ENCODE results near the gene RPS6KC1.
"Not testable (repeated sequence)": the region's sequence is repeated elsewhere in the genome, so short reads cannot be mapped to it uniquely, and the experiment has no call there.

The RPS6KC1 gene

DNA sequence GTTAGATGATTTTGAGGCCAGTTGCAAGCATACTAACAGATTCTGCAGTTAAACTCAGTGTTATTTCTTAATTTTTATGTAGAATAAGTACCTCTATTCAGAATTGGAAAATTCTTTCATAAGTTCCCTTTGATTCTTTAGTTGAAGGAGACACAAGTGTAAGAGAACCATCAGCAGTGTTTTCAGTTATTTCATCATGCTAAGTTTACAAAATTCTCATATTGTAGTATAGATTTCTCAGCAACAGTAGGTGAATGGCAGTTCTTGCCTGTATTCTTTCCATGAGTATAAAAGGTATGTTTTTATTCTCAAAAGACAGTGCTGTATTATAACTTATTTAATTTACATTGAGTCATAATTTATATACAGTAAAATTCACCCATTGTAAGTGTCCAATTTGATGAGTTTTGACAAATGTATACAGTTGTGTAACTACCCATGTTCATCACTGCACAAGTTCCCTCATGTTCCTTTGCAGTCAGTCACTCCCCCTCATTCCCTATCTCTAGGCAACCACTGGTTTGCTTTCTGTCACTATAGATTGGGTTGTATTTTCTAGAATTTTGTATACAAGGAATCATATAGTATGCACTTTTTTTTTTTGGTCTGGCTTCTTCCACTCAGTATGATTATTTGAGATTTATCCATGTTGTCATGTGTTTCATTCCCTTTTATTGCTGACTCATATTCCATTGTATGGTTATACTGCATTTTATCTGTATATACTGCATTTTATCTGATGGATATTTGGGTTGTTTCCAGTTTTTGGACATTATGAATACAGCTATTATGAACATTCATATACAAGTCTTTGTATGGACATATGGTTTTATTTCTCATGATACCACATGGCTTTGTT is 3.9 kb downstream of the RPS6KC1 start:
- DNase-seq = no peak

GRCh38 chr1:213055767-213056166 is 4.7 kb downstream of the RPS6KC1 start:
- DNase-seq = no peak

GRCh38 chr1:213057264-213058059 is 6.4 kb downstream of the RPS6KC1 start:
- DNase-seq = no peak

- no peak for DNase-seq
These were observed 9.8 kb downstream of the RPS6KC1 start for GRCh38 chr1:213060836-213061235.

DNA sequence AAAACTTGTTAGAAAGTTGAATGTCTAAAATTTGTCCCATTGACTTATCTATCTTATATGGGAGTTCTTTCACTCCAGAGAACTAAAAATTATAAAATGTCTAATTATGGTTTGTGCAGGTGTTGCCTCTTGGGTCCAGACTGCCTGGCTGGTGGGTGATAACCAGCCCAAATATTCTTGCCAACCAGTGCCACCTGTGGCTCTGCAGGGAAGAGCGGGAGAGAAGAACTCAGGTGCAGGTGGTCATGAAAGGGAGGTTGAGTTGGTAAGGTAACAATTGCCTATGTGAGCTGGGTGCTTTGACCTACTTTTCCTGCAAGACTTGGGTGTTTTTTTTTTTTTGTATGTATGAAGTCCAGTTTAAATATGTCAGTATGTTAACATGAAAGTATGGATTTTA is 10.2 kb downstream of the RPS6KC1 start:
- no peak for DNase-seq

- no peak for DNase-seq
These were observed 14.8 kb downstream of the RPS6KC1 start for GRCh38 chr1:213065800-213066199.

- DNase-seq = no peak
These were observed 15.3 kb downstream of the RPS6KC1 start for GRCh38 chr1:213066363-213066762.

- no peak for DNase-seq
These were observed 16.3 kb downstream of the RPS6KC1 start for GRCh38 chr1:213067352-213067751.

DNA sequence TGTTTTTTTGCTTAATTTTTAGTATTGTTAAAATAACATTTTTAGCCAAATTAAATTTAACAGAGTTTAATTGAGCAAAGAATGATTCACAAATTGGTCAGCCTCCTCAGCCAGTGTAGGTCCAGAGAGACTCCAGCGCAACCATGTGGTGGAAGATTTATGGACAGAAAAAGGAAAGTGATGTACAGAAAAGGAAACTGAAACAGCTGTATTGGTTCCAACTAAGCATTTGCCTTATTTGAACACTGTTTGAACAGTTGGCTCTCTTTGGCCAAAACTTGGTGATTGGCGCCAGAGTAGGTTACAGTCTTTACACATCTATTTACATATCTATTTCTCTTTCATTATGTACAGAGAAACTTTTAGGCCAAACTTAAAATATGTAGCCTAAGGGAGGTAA is 19.4 kb downstream of the RPS6KC1 start:
- DNase-seq = no peak

DNA sequence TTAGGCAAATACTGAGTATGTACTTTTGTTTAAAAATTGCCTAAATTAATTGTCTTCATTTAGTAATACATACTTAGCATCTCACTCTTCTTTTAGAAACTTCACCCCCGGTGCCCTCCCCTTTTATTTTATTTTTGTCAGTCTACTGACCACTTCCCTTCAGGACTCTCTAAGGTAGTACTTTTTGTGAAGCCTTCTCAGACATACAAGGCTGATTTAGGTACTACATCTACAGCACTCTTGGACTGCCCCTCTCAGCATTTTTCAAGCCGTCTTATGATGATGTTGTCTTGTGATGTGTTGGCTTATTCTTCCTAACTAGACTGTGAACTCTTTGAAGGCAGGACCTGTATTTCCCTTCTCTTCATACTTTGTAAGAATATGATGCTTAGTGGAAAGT is 24.7 kb downstream of the RPS6KC1 start:
- DNase-seq = no peak

DNA sequence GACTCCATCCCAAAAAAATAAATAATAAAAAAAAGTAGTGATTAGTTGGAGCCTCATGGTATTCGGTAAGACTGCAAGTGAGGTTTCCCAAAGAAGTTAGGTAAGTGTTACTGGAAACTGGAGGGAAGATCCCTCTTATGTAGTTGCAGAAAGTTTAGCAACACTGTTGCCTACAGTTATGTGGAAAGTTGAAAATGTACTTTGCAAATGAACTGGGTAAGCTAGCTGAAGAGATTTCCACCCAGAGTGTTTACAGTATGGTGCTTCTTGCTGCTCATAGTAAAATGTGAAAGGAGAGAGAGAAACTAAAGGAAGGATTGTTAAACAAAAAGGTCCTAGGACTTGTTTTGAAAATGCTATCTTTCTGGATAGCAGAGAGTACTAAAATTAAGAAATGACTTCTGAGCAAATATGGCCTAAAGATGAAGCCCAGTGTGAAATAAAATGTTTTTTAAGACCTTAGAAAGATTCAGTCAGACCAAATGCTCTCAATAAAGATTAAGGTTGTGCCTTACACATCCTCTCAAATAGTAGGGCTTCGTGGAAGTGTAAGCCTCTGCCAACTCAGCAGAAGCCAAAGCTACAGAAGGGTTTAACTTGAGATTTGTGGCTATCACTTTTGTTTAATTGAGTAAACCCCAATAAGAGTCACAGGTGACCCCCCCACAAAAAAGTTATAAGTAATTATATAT is 31.5 kb downstream of the RPS6KC1 start:
- DNase-seq = no peak

GRCh38 chr1:213083112-213083445 is 32.0 kb downstream of the RPS6KC1 start:
- no peak for DNase-seq

- no peak for DNase-seq
These were observed 36.9 kb downstream of the RPS6KC1 start for GRCh38 chr1:213087911-213088310.

GRCh38 chr1:213089924-213090677 is 39.1 kb downstream of the RPS6KC1 start:
- DNase-seq = no peak

DNA sequence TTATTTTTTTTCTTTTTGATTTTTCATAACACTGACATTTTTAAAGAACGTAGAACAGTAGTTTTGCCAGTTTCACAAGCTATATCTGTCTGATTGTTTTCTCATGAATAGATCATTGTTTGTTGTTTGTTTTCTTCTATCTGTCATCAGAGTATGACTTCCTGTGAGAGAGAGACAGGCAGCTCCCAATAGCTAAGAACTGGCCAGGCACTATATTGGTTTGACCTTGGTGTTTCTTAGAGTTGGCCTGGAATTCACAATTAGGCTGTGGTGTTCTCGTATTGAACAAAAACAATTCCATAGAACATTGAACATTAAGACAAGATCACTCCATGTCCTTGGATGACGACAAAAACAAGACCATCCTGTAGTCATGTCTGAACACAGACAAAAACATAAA is 43.4 kb downstream of the RPS6KC1 start:
- DNase-seq = peak; percentile 47

GRCh38 chr1:213095467-213095866 is 44.4 kb downstream of the RPS6KC1 start:
- no peak for DNase-seq

DNA sequence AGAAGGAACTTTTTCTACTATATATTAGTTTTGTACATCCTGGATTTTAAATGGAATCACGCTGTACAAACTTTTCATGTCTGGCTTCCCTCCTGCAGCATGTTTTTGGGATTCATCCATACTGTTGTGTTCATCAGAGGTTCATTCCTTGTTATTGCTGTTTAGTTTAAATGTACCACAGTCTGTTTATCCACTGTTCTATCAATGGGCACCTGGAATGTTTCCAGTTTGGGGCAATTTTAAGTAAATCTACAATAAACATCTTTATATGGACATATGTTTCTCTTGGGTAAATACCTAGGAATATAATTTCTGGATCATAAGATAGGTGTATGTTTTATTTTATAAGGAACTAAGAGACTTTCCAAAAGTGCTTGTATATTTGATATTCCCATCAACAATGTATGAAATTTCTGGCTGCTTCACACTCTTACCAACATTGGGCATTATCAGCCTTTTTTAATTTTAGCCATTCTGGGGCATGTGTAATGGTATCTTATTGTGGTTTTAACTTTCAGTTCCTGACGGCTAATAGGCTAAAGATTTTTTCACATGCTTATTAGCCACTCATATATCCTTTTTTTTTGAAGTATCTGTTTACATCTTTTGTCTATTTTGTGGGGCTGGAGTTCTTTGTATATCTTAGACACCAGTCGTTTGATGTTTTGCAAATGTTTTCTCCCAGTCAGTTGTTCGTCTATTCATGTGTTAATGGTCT is 48.8 kb downstream of the RPS6KC1 start:
- no peak for DNase-seq

- DNase-seq = not testable (repeated sequence)
These were observed 49.5 kb downstream of the RPS6KC1 start for GRCh38 chr1:213100565-213100964.

DNA sequence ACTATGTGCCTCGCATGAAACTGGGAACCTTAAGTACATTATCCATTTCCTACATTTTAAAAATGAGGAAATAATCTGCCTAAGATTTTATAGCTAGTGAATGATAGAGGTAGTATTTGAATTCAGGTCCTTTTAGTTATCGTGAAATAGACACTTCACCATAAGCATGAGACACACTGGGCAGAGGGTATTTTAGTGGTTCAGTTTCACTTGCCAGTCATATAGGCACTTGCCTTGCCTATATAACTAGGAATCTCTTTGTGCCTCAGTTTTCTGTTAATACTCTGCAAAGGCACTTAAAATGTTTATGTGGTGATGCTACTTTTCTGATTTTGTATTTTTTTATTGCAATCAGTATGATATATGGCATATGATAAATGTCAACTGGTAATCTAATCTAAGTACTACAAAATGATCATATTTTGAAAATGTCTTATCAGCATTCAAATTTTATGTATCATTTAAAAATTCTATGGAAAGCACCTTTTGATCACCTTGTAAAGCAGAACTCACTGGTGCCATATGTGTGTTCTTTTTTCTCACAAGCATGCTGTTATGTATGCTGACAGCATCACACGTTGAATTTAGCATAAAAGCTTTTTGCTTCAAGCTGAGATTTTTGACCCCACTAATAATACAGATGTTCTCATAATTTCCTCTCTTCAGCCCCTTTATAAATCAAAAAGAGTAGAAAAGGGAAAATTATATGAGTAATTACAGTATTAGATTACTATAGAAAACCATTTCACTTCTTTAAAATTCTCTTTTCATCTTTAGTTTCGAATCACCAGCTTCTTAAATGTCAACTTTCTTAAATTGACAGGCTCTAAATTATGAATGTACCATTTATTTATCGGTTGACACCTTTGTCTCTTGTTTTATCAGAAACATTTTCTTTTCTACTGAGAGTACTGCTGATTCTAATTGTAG is 52.6 kb downstream of the RPS6KC1 start:
- no peak for DNase-seq

DNA sequence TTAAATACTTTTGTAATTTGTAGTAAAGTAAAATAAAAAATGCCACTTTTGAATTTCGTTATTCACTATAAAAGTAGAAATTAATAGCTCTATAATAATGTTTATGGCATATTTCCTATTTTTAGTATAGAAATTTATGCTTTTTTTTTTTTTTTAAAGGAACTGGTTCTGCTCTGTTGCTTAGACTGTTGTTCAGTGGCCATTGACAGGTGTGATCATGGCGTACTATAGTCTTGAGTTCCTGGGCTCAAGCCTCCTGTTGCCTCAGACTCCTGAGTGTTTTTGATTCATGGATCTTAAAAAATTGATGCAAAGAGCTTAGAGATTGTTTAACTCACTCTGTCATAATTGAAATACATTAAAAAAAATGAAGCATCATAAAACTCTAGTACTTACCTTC is 53.6 kb downstream of the RPS6KC1 start:
- no peak for DNase-seq

GRCh38 chr1:213106298-213106697 is 55.3 kb downstream of the RPS6KC1 start:
- no peak for DNase-seq
